Measurements from ENCODE around the gene BANF1. TPM values are rescaled to one million over a fixed set of nuclear protein-coding genes. Genes with fewer than 3 reads are reported as not detected.
A peak's percentile ranks its signal among the peaks of the same experiment; 100 is the strongest.

The BANF1 gene
- total RNA-seq, 4 donors from 2014 or later = 66.9 to 86.7 (median 78.3) TPM

- DNase-seq = peak in 1 of 2 donors; percentile 17
- H3K4me3 ChIP-seq (replicated peaks in 1 of 3) = no peak overlapping the region
- WGBS, 2 donors = 85 to 91% methylated on average over 12 to 16 of the region's 18 CpGs
Measured at GRCh38 chr11:66015936-66016792, 13.9 kb downstream of the BANF1 start.

GRCh38 chr11:66016793-66017177 is 14.5 kb downstream of the BANF1 start:
- no peak for TF ChIP-seq POLR2A (IDR thresholded peaks at IDR 0.05)
- TF ChIP-seq CTCF (IDR thresholded peaks at IDR 0.05) = no peak
- WGBS, 2 donors = 88 to 90% methylated on average over 10 of the region's 10 CpGs
- intact Hi-C loops (cut with DNase I) = no loop called here

More at GRCh38 chr11:66015936-66016792, 13.9 kb downstream of the BANF1 start:
- no peak for TF ChIP-seq POLR2A (IDR thresholded peaks at IDR 0.05)
- intact Hi-C loops (cut with DNase I) = no loop called here
- Histone ChIP-seq H3K27me3 (no peaks in the 10 kb centered on the region), H3K4me1 (peaks cover 12 to 23% of the 10 kb centered on the region in 2 donors), H3K9me3 (no peaks in the 10 kb centered on the region), H3K36me3 (no peaks in the 10 kb centered on the region), H3K27ac (no peak overlapping the region)

GRCh38 chr11:66017321-66017720 is 15.0 kb downstream of the BANF1 start:
- peaks cover 5 to 17% of the 10 kb centered on the region in 2 donors for H3K4me1 ChIP-seq
- H3K27ac ChIP-seq = no peak overlapping the region
- WGBS, 2 donors = 76 to 77% methylated on average over 4 of the region's 4 CpGs
- TF ChIP-seq POLR2A (IDR thresholded peaks at IDR 0.05) (no peak), CTCF (IDR thresholded peaks at IDR 0.05) (no peak)
- no peaks in the 10 kb centered on the region for H3K36me3 ChIP-seq
- no peak overlapping the region for H3K4me3 ChIP-seq (replicated peaks in 1 of 3)
- intact Hi-C loops (cut with DNase I) = no loop called here
- no peaks in the 10 kb centered on the region for H3K27me3 ChIP-seq
- no peak for DNase-seq
- no peaks in the 10 kb centered on the region for H3K9me3 ChIP-seq

More at GRCh38 chr11:66016793-66017177, 14.5 kb downstream of the BANF1 start:
- no peaks in the 10 kb centered on the region for H3K9me3 ChIP-seq
- H3K36me3 ChIP-seq = no peaks in the 10 kb centered on the region
- no peaks in the 10 kb centered on the region for H3K27me3 ChIP-seq
- DNase-seq = no peak
- H3K4me1 ChIP-seq = peaks cover 8 to 19% of the 10 kb centered on the region in 2 donors
- H3K4me3 ChIP-seq (replicated peaks in 1 of 3) = no peak overlapping the region
- H3K27ac ChIP-seq = no peak overlapping the region

GRCh38 chr11:66020212-66020611 is 17.9 kb downstream of the BANF1 start:
- H3K4me1 ChIP-seq = peaks cover 0 to 9% of the 10 kb centered on the region in 2 donors
- intact Hi-C loops (cut with DNase I) = no loop called here
- 65 to 76% methylated on average over 8 of the region's 8 CpGs for WGBS, 2 donors
- TF ChIP-seq POLR2A (IDR thresholded peaks at IDR 0.05) (no peak), CTCF (IDR thresholded peaks at IDR 0.05) (no peak)
- H3K9me3 ChIP-seq = no peaks in the 10 kb centered on the region
- no peak overlapping the region for H3K4me3 ChIP-seq (replicated peaks in 1 of 3)
- no peak for DNase-seq
- no peaks in the 10 kb centered on the region for H3K27me3 ChIP-seq
- H3K36me3 ChIP-seq = no peaks in the 10 kb centered on the region
- H3K27ac ChIP-seq = no peak overlapping the region

- Histone ChIP-seq H3K36me3 (no peaks in the 10 kb centered on the region), H3K9me3 (no peaks in the 10 kb centered on the region), H3K27ac (no peak overlapping the region), H3K27me3 (no peaks in the 10 kb centered on the region), H3K4me3 (replicated peaks in 1 of 3) (no peak overlapping the region), H3K4me1 (peaks cover 0 to 9% of the 10 kb centered on the region in 2 donors)
- intact Hi-C loops (cut with DNase I) = no loop called here
- TF ChIP-seq POLR2A (IDR thresholded peaks at IDR 0.05) (no peak), CTCF (IDR thresholded peaks at IDR 0.05) (no peak)
- 86 to 87% methylated on average over 17 to 20 of the region's 25 CpGs for WGBS, 2 donors
- no peak for DNase-seq
Measured at GRCh38 chr11:66020618-66021357, 18.5 kb downstream of the BANF1 start.
